ENCODE data around the gene DNAJC6.
"Not testable (repeated sequence)": the region's sequence is repeated elsewhere in the genome, so short reads cannot be mapped to it uniquely, and the experiment has no call there.

The DNAJC6 gene

GRCh38 chr1:65425006-65425405, 115.7 kb downstream of the DNAJC6 start:
- in situ Hi-C loops (cut with HindIII; ENCODE audit: low sequenced_read_pairs), result no loop called here

GRCh38 chr1:65425697-65426096, 116.4 kb downstream of the DNAJC6 start:
- in situ Hi-C loops (cut with HindIII; ENCODE audit: low sequenced_read_pairs), result no loop called here

GRCh38 chr1:65429078-65429477, 119.7 kb downstream of the DNAJC6 start:
- in situ Hi-C loops (cut with HindIII; ENCODE audit: low sequenced_read_pairs), result no loop called here

- in situ Hi-C loops (cut with HindIII; ENCODE audit: low sequenced_read_pairs), result no loop called here
Observed at GRCh38 chr1:65429806-65430205, 120.5 kb downstream of the DNAJC6 start.

GRCh38 chr1:65431111-65431705, 121.9 kb downstream of the DNAJC6 start:
- in situ Hi-C loops (cut with HindIII; ENCODE audit: low sequenced_read_pairs), result no loop called here

- in situ Hi-C loops (cut with HindIII; ENCODE audit: low sequenced_read_pairs), result no loop called here
Observed at GRCh38 chr1:65432918-65433317, 123.6 kb downstream of the DNAJC6 start.

GRCh38 chr1:65434255-65434654, 124.9 kb downstream of the DNAJC6 start:
- in situ Hi-C loops (cut with HindIII; ENCODE audit: low sequenced_read_pairs), result no loop called here

- in situ Hi-C loops (cut with HindIII; ENCODE audit: low sequenced_read_pairs), result no loop called here
Observed at GRCh38 chr1:65434760-65435159, 125.4 kb downstream of the DNAJC6 start.

GRCh38 chr1:65435987-65436386, 126.6 kb downstream of the DNAJC6 start:
- in situ Hi-C loops (cut with HindIII; ENCODE audit: low sequenced_read_pairs), result no loop called here

GRCh38 chr1:65437616-65438015, 128.3 kb downstream of the DNAJC6 start:
- in situ Hi-C loops (cut with HindIII; ENCODE audit: low sequenced_read_pairs), result no loop called here

- in situ Hi-C loops (cut with HindIII; ENCODE audit: low sequenced_read_pairs), result loop anchor here (10.0 kb wide), 1 partner anchor 244 kb away; no protein-coding TSS in a partner anchor
Observed at GRCh38 chr1:65440322-65440900, 131.1 kb downstream of the DNAJC6 start.

GRCh38 chr1:65440915-65441314, 131.6 kb downstream of the DNAJC6 start:
- in situ Hi-C loops (cut with HindIII; ENCODE audit: low sequenced_read_pairs), result loop anchor here (10.0 kb wide), 1 partner anchor 244 kb away; no protein-coding TSS in a partner anchor

GRCh38 chr1:65441464-65441863, 132.1 kb downstream of the DNAJC6 start:
- in situ Hi-C loops (cut with HindIII; ENCODE audit: low sequenced_read_pairs), result loop anchor here (10.0 kb wide), 1 partner anchor 243 kb away; no protein-coding TSS in a partner anchor

GRCh38 chr1:65442442-65442841, 133.1 kb downstream of the DNAJC6 start:
- in situ Hi-C loops (cut with HindIII; ENCODE audit: low sequenced_read_pairs), result loop anchor here (10.0 kb wide), 1 partner anchor 242 kb away; no protein-coding TSS in a partner anchor

GRCh38 chr1:65443647-65444046, 134.3 kb downstream of the DNAJC6 start:
- in situ Hi-C loops (cut with HindIII; ENCODE audit: low sequenced_read_pairs), result loop anchor here (10.0 kb wide), 1 partner anchor 241 kb away; no protein-coding TSS in a partner anchor

- in situ Hi-C loops (cut with HindIII; ENCODE audit: low sequenced_read_pairs), result loop anchor here (10.0 kb wide), 1 partner anchor 241 kb away; no protein-coding TSS in a partner anchor
Observed at GRCh38 chr1:65444128-65444640, 134.8 kb downstream of the DNAJC6 start.

GRCh38 chr1:65445837-65446236, 136.5 kb downstream of the DNAJC6 start:
- in situ Hi-C loops (cut with HindIII; ENCODE audit: low sequenced_read_pairs), result loop anchor here (10.0 kb wide), 1 partner anchor 239 kb away; no protein-coding TSS in a partner anchor

- in situ Hi-C loops (cut with HindIII; ENCODE audit: low sequenced_read_pairs), result loop anchor here (10.0 kb wide), 1 partner anchor 235 kb away; no protein-coding TSS in a partner anchor
Observed at GRCh38 chr1:65449214-65449823, 140.0 kb downstream of the DNAJC6 start.

- in situ Hi-C loops (cut with HindIII; ENCODE audit: low sequenced_read_pairs), result not testable (repeated sequence)
Observed at GRCh38 chr1:65455678-65456077, 146.3 kb downstream of the DNAJC6 start.

- in situ Hi-C loops (cut with HindIII; ENCODE audit: low sequenced_read_pairs), result no loop called here
Observed at GRCh38 chr1:65456481-65456880, 147.1 kb downstream of the DNAJC6 start.

- in situ Hi-C loops (cut with HindIII; ENCODE audit: low sequenced_read_pairs), result no loop called here
Observed at GRCh38 chr1:65457868-65458267, 148.5 kb downstream of the DNAJC6 start.
